Measurements from ENCODE around the gene PLXNA2. TPM values are rescaled to one million over a fixed set of nuclear protein-coding genes. Genes with fewer than 3 reads are reported as not detected.

Gene PLXNA2
- total RNA-seq, 2 experiments from 2014 or later = 0.15 to 0.26 TPM

- H3K27me3 Mint-ChIP-seq = peaks cover 59% of the 10 kb centered on the region
- CTCF ChIA-PET = no interaction called here
Observed at GRCh38 chr1:208273386-208274017, 29.3 kb upstream of the PLXNA2 start.

DNA sequence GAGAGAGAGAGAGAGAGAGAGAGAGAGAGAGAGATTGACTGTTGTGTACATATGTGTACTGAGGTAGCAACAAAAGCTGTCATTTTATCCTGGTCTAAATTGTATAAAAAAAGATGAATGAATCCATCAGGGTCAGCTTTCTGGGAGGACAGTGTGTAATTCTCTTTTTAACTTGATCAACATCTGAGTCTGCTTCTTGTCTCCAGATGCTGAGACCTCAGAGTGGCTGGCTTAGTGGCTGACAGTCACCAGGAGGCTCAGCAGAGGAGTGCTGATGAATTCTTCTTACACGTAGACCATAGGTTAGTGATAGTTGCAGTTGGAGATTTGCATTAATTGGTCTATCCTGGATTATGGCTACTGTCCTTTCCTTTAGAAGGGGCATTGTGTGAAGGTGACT, 28.5 kb upstream of the PLXNA2 start:
- CTCF ChIA-PET = no interaction called here
- Mint-ChIP-seq H3K4me3 (no peak overlapping the region), H3K4me1 (no peaks in the 10 kb centered on the region), H3K9me3 (ENCODE audit: low read depth) (no peaks in the 10 kb centered on the region), H3K36me3 (no peaks in the 10 kb centered on the region), H3K27ac (no peak overlapping the region), H3K27me3 (peaks cover 62% of the 10 kb centered on the region)
- no peak for DNase-seq
- no peak for ATAC-seq

More at GRCh38 chr1:208273386-208274017, 29.3 kb upstream of the PLXNA2 start:
- Mint-ChIP-seq H3K9me3 (ENCODE audit: low read depth) (no peaks in the 10 kb centered on the region), H3K36me3 (no peaks in the 10 kb centered on the region), H3K4me1 (no peaks in the 10 kb centered on the region), H3K4me3 (no peak overlapping the region), H3K27ac (no peak overlapping the region)
- no peak for ATAC-seq
- no peak for DNase-seq

- Mint-ChIP-seq H3K9me3 (ENCODE audit: low read depth) (no peaks in the 10 kb centered on the region), H3K27me3 (peaks cover 61% of the 10 kb centered on the region), H3K4me1 (no peaks in the 10 kb centered on the region), H3K36me3 (no peaks in the 10 kb centered on the region), H3K4me3 (no peak overlapping the region), H3K27ac (no peak overlapping the region)
- CTCF ChIA-PET = no interaction called here
- DNase-seq = no peak
- ATAC-seq = no peak
Observed at GRCh38 chr1:208272311-208272710, 28.1 kb upstream of the PLXNA2 start.

DNA sequence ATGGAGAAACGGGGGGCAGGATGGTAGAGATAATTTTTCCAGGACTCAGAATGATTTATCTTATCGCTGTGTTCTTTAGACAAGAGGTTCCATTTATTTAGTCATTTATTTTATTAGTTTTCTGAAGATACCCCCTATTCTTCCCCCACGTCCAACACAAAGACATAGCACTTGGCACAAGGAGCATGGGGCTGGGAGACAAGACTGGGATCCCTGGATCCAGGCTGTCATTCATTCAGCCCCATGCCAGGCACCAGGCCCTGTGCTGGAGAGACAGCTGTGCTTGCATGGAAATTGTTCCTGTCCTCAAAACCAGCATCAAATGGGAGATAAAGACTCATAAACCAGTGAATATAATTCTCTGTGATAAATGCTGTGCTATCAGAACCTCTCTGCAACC, 27.1 kb upstream of the PLXNA2 start:
- Mint-ChIP-seq H3K9me3 (ENCODE audit: low read depth) (no peaks in the 10 kb centered on the region), H3K4me3 (no peak overlapping the region), H3K27ac (no peak overlapping the region), H3K4me1 (no peaks in the 10 kb centered on the region), H3K36me3 (no peaks in the 10 kb centered on the region), H3K27me3 (peaks cover 55% of the 10 kb centered on the region)
- ATAC-seq (no peak), DNase-seq (no peak)
- CTCF ChIA-PET = no interaction called here

- Mint-ChIP-seq H3K36me3 (no peaks in the 10 kb centered on the region), H3K27me3 (peaks cover 50% of the 10 kb centered on the region)
- CTCF ChIA-PET = no interaction called here
Observed at GRCh38 chr1:208270651-208271141, 26.5 kb upstream of the PLXNA2 start.

GRCh38 chr1:208269338-208269666, 25.1 kb upstream of the PLXNA2 start:
- ATAC-seq (no peak), DNase-seq (no peak)
- no peaks in the 10 kb centered on the region for H3K4me1 Mint-ChIP-seq
- no peak overlapping the region for H3K27ac Mint-ChIP-seq
- CTCF ChIA-PET = interaction anchor here (0.6 kb wide), 1 partner anchor 8 kb away, joined by 3 read pairs; no protein-coding TSS in a partner anchor
- H3K4me3 Mint-ChIP-seq = no peak overlapping the region
- H3K27me3 Mint-ChIP-seq = peaks cover 49% of the 10 kb centered on the region
- H3K36me3 Mint-ChIP-seq = no peaks in the 10 kb centered on the region
- H3K9me3 Mint-ChIP-seq (ENCODE audit: low read depth) = no peaks in the 10 kb centered on the region

More at GRCh38 chr1:208270651-208271141, 26.5 kb upstream of the PLXNA2 start:
- DNase-seq (no peak), ATAC-seq (no peak)
- Mint-ChIP-seq H3K4me3 (no peak overlapping the region), H3K4me1 (no peaks in the 10 kb centered on the region), H3K27ac (no peak overlapping the region), H3K9me3 (ENCODE audit: low read depth) (no peaks in the 10 kb centered on the region)

DNA sequence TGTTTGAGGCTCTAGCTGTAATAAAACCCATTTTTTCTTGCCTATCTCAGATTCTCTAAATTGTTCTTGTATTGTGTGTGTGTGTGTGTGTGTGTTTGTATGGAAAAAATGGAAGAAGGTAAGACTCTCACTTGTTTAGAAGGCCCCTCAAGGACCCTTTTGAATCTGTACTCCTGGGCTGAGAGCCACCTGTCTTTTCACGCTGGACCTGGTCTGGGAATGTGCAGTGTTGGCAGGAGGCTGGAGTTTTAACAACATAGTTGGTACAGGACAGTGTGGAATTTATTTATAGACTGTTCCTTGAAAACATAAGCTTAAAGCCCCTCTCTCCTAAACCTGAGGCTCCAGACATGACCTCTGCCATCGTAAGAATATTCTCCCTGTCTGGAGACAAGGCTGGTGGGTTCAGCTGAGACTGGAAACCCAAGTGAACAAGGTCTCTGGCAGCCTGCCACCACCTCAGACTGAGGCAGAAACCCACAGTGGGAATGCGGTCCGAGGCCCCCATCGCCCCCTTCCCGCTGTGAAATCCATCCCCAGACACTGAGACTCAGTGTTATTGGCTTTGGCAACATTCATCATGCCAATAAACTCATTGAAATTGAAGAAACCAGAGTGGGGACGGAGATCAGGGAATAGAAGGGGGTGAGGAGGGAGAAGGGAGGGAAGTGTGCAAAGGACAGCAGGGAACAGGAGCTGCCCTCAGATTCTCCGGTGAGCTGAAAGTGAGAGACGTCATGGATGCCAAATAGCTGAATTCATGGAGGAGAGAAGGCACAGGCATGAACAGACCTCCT, 24.6 kb upstream of the PLXNA2 start:
- ATAC-seq (no peak), DNase-seq (no peak)
- H3K27me3 Mint-ChIP-seq = peaks cover 46% of the 10 kb centered on the region
- CTCF ChIA-PET = interaction anchor here (0.6 kb wide), 1 partner anchor 8 kb away, joined by 3 read pairs; no protein-coding TSS in a partner anchor
- H3K4me3 Mint-ChIP-seq = no peak overlapping the region
- no peaks in the 10 kb centered on the region for H3K4me1 Mint-ChIP-seq
- no peaks in the 10 kb centered on the region for H3K36me3 Mint-ChIP-seq
- H3K27ac Mint-ChIP-seq = no peak overlapping the region
- no peaks in the 10 kb centered on the region for H3K9me3 Mint-ChIP-seq (ENCODE audit: low read depth)

- H3K4me3 Mint-ChIP-seq = no peak overlapping the region
- DNase-seq (no peak), ATAC-seq (no peak)
- CTCF ChIA-PET = no interaction called here
- H3K36me3 Mint-ChIP-seq = no peaks in the 10 kb centered on the region
- no peaks in the 10 kb centered on the region for H3K9me3 Mint-ChIP-seq (ENCODE audit: low read depth)
- no peaks in the 10 kb centered on the region for H3K4me1 Mint-ChIP-seq
- H3K27me3 Mint-ChIP-seq = peaks cover 47% of the 10 kb centered on the region
- H3K27ac Mint-ChIP-seq = no peak overlapping the region
Observed at GRCh38 chr1:208265525-208265924, 21.3 kb upstream of the PLXNA2 start.

DNA sequence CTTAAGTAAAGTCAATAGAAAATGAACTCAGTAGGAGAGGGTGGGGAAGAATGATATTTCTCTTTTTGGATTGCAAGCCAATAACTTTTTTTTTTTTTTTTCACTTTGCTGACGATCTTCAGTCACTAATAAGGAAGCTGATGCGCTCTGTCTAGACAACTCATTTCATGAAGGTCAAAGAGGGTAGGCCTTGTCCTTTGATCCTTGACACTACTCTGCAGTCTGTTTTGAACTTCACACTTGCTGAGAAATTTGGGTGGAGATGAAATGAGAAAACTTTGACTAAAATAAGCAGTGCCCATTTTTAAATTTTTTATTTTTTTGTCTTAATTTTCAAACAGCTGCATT, 20.9 kb upstream of the PLXNA2 start:
- Mint-ChIP-seq H3K4me3 (no peak overlapping the region), H3K27me3 (peaks cover 46% of the 10 kb centered on the region), H3K27ac (no peak overlapping the region), H3K9me3 (ENCODE audit: low read depth) (no peaks in the 10 kb centered on the region), H3K36me3 (no peaks in the 10 kb centered on the region), H3K4me1 (no peaks in the 10 kb centered on the region)
- ATAC-seq (no peak), DNase-seq (no peak)
- CTCF ChIA-PET = no interaction called here

DNA sequence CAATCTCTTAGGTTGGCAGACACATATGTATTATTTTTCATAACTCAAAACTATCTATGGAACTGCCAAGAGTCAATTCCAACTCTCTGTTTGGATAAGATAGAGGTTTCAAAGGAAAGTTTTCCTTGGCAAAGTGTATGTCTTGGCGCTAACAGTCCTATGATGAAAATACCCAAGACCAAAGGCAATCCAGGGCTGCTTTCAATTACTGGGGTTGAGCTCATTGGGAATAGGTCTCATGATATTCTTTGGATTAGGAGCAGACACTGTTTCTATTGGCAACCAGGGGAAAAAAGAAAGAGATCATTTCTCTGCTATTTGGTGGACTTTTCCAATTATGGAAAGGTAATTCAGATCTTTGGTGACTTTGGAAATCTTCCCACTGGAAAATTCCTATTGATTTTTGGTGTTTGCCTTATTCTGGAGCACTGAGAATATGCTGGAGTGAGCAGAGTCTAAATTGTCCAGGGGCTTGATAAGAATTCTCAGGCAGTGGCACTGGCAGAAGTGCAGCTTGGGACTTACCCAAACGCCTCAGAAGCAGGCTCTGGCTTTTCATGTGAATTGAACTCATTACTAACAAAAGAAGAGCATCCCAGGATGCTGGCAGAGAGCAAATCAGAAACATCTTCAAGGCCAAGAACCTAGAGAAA, 20.4 kb upstream of the PLXNA2 start:
- Mint-ChIP-seq H3K4me1 (no peaks in the 10 kb centered on the region), H3K4me3 (no peak overlapping the region), H3K27ac (no peak overlapping the region), H3K36me3 (no peaks in the 10 kb centered on the region), H3K27me3 (peaks cover 42% of the 10 kb centered on the region), H3K9me3 (ENCODE audit: low read depth) (no peaks in the 10 kb centered on the region)
- DNase-seq (no peak), ATAC-seq (no peak)
- CTCF ChIA-PET = no interaction called here

GRCh38 chr1:208261874-208262273, 17.7 kb upstream of the PLXNA2 start:
- ATAC-seq (no peak), DNase-seq (no peak)
- CTCF ChIA-PET = no interaction called here
- Mint-ChIP-seq H3K36me3 (no peaks in the 10 kb centered on the region), H3K27ac (no peak overlapping the region), H3K4me1 (no peaks in the 10 kb centered on the region), H3K4me3 (no peak overlapping the region), H3K27me3 (peaks cover 41% of the 10 kb centered on the region), H3K9me3 (ENCODE audit: low read depth) (no peaks in the 10 kb centered on the region)

GRCh38 chr1:208258277-208258676, 14.1 kb upstream of the PLXNA2 start:
- CTCF ChIA-PET = no interaction called here
- Mint-ChIP-seq H3K27ac (no peak overlapping the region), H3K9me3 (ENCODE audit: low read depth) (no peaks in the 10 kb centered on the region), H3K4me3 (no peak overlapping the region), H3K4me1 (no peaks in the 10 kb centered on the region), H3K36me3 (no peaks in the 10 kb centered on the region), H3K27me3 (peaks cover 36% of the 10 kb centered on the region)
- ATAC-seq (no peak), DNase-seq (no peak)

DNA sequence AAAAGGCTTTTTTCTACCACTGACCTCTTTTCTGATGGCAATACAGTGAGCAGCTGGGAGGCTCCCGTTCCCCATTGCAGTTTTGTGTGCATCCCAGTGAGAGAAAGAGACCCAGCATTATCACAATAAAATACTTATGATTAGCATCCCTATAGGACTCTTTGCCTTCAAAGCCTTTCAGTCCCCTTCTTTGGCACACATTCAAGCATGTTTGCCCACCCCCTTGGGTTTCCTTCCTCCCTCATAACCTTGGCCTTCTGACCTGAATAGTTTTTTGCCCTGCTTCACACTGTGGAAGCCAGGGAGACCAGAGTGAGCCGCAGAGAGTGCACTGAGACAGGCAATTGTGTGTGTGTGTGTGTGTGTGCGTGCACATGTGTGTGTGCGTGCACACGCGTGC, 13.2 kb upstream of the PLXNA2 start:
- DNase-seq (no peak), ATAC-seq (no peak)
- Mint-ChIP-seq H3K27ac (no peak overlapping the region), H3K36me3 (no peaks in the 10 kb centered on the region), H3K4me3 (no peak overlapping the region), H3K4me1 (no peaks in the 10 kb centered on the region), H3K9me3 (ENCODE audit: low read depth) (no peaks in the 10 kb centered on the region), H3K27me3 (peaks cover 34% of the 10 kb centered on the region)
- CTCF ChIA-PET = no interaction called here

DNA sequence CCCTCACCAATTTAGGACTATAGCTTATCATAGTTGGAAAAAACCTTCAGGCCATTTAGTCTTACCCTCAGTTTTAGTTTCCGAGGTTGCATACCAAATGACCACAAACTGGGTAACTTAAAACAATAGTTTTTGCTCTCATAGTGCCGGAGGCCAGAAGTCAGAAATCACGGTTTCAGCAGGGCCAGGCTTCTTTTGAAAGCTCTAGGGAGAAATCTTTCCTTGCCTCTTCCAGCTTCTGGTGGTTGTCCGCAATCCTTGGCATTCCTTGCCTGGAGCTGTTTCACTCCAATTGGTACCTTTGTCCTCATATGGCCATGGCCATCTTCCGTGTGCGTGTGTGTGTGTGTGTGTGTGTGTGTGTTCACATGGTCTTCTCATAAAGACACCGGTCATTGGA, 12.4 kb upstream of the PLXNA2 start:
- CTCF ChIA-PET = interaction anchor here (1.4 kb wide), 1 partner anchor 15 kb away, joined by 3 read pairs; no protein-coding TSS in a partner anchor
- DNase-seq (no peak), ATAC-seq (no peak)
- Mint-ChIP-seq H3K4me3 (no peak overlapping the region), H3K4me1 (no peaks in the 10 kb centered on the region), H3K9me3 (ENCODE audit: low read depth) (no peaks in the 10 kb centered on the region), H3K27ac (no peak overlapping the region), H3K27me3 (peaks cover 32% of the 10 kb centered on the region), H3K36me3 (no peaks in the 10 kb centered on the region)
